Fibroblast of upper back skin (primary cell): Measurements from ENCODE around the gene CTNNA3.
"Not testable (repeated sequence)": the region's sequence is repeated elsewhere in the genome, so short reads cannot be mapped to it uniquely, and the experiment has no call there.

ENCODE experiments used
- DNase-seq: peaks from one replicate; pipeline ENCODE4 v3.0.0-alpha.2; 2013

The CTNNA3 gene

GRCh38 chr10:67599597-67599996, 96.4 kb downstream of the CTNNA3 start:
- no peak for DNase-seq

- peak; percentile 17 for DNase-seq
Measured at GRCh38 chr10:67596641-67597040, 99.4 kb downstream of the CTNNA3 start.

- DNase-seq: no peak
Measured at GRCh38 chr10:67587771-67588170, 108.2 kb downstream of the CTNNA3 start.

- no peak for DNase-seq
Measured at GRCh38 chr10:67575532-67575931, 120.5 kb downstream of the CTNNA3 start.

- DNase-seq: no peak
Measured at GRCh38 chr10:67573484-67573883, 122.5 kb downstream of the CTNNA3 start.

GRCh38 chr10:67571503-67571902, 124.5 kb downstream of the CTNNA3 start:
- no peak for DNase-seq

- DNase-seq: not testable (repeated sequence)
Measured at GRCh38 chr10:67558311-67558710, 137.7 kb downstream of the CTNNA3 start.

GRCh38 chr10:67553254-67553653, 142.7 kb downstream of the CTNNA3 start:
- no peak for DNase-seq

- no peak for DNase-seq
Measured at GRCh38 chr10:67550838-67551402, 145.1 kb downstream of the CTNNA3 start.

- DNase-seq: peak; percentile 37
Measured at GRCh38 chr10:67550046-67550445, 145.9 kb downstream of the CTNNA3 start.

GRCh38 chr10:67549390-67549789, 146.6 kb downstream of the CTNNA3 start:
- DNase-seq: peak; percentile 65

GRCh38 chr10:67541411-67541810, 154.6 kb downstream of the CTNNA3 start:
- no peak for DNase-seq

- DNase-seq: peak; percentile 58
Measured at GRCh38 chr10:67539312-67539711, 156.7 kb downstream of the CTNNA3 start.

GRCh38 chr10:67537906-67538305, 158.1 kb downstream of the CTNNA3 start:
- no peak for DNase-seq

- no peak for DNase-seq
Measured at GRCh38 chr10:67533376-67533775, 162.6 kb downstream of the CTNNA3 start.

GRCh38 chr10:67530990-67531389, 165.0 kb downstream of the CTNNA3 start:
- not testable (repeated sequence) for DNase-seq

GRCh38 chr10:67527351-67527750, 168.6 kb downstream of the CTNNA3 start:
- DNase-seq: no peak

GRCh38 chr10:67521546-67521945, 174.4 kb downstream of the CTNNA3 start:
- no peak for DNase-seq

- DNase-seq: peak; percentile 66
Measured at GRCh38 chr10:67520924-67521520, 175.0 kb downstream of the CTNNA3 start.

GRCh38 chr10:67519434-67519833, 176.6 kb downstream of the CTNNA3 start:
- no peak for DNase-seq

GRCh38 chr10:67518756-67519155, 177.2 kb downstream of the CTNNA3 start:
- no peak for DNase-seq

GRCh38 chr10:67518043-67518442, 178.0 kb downstream of the CTNNA3 start:
- DNase-seq: no peak

- no peak for DNase-seq
Measured at GRCh38 chr10:67506757-67507091, 189.3 kb downstream of the CTNNA3 start.

GRCh38 chr10:67506083-67506756, 189.8 kb downstream of the CTNNA3 start:
- DNase-seq: no peak
